H7 (cell line): ENCODE results near the gene POLR1C. TPM values are rescaled to one million over a fixed set of nuclear protein-coding genes. Genes with fewer than 3 reads are reported as not detected.
A peak's percentile ranks its signal among the peaks of the same experiment; 100 is the strongest.

ENCODE experiments used
- DNase-seq: peaks from one replicate; pipeline ENCODE4 v3.0.0; 2012
- H3K27me3 ChIP-seq: 2 replicates; pipeline ENCODE4 v1.6.0; 2011; ENCODE audit warnings: mild to moderate bottlenecking, low read length; ENCODE audit not compliant: control insufficient read depth, insufficient read depth
- H3K36me3 ChIP-seq: replicated peaks from 2 replicates; pipeline ENCODE4 v1.5.1; 2011; ENCODE audit warnings: low read length; ENCODE audit not compliant: control insufficient read depth, insufficient read depth
- H3K4me3 ChIP-seq: 2 replicates; pipeline ENCODE4 v1.5.1; 2011; ENCODE audit warnings: low read depth, mild to moderate bottlenecking, control low read depth, low read length, moderate library complexity; ENCODE audit not compliant: insufficient read depth
- total RNA-seq: library from RNA; depleted of rRNA; stranded (reverse); fragments of >200 nt; shearing (Covaris generic); gene quantifications from 2 replicates; pipeline ENCODE4 v1.2.3, GENCODE V29; 2014

POLR1C gene
- total RNA-seq, 1 experiment from 2014 or later: 40.3 TPM

GRCh38 chr6:43481591-43482236 is 35.2 kb upstream of the POLR1C start:
- DNase-seq: no peak
- H3K27me3 ChIP-seq: no peaks in the 10 kb centered on the region
- H3K36me3 ChIP-seq: peaks cover 1% of the 10 kb centered on the region; the same call in 1 of the 2 replicates
- H3K4me3 ChIP-seq: no peak overlapping the region

- Histone ChIP-seq H3K36me3 (peaks cover 4% of the 10 kb centered on the region), H3K4me3 (no peak overlapping the region), H3K27me3 (no peaks in the 10 kb centered on the region)
- peak; percentile 40 for DNase-seq
Measured at GRCh38 chr6:43488667-43489276, 28.1 kb upstream of the POLR1C start.

GRCh38 chr6:43489277-43490072 is 27.4 kb upstream of the POLR1C start:
- peaks cover 4% of the 10 kb centered on the region for H3K36me3 ChIP-seq
- H3K27me3 ChIP-seq: no peaks in the 10 kb centered on the region
- DNase-seq: peak; percentile 35
- H3K4me3 ChIP-seq: no peak overlapping the region

GRCh38 chr6:43490523-43490939 is 26.4 kb upstream of the POLR1C start:
- Histone ChIP-seq H3K4me3 (no peak overlapping the region), H3K27me3 (no peaks in the 10 kb centered on the region), H3K36me3 (peaks cover 4% of the 10 kb centered on the region)
- DNase-seq: peak; percentile 26

- peaks cover 4% of the 10 kb centered on the region for H3K36me3 ChIP-seq
- DNase-seq: peak; percentile 31
- H3K27me3 ChIP-seq: no peaks in the 10 kb centered on the region
- H3K4me3 ChIP-seq: no peak overlapping the region
Measured at GRCh38 chr6:43491750-43492661, 24.9 kb upstream of the POLR1C start.

- H3K4me3 ChIP-seq: no peak overlapping the region
- peak; percentile 76 for DNase-seq
- peaks cover 4% of the 10 kb centered on the region for H3K36me3 ChIP-seq
- H3K27me3 ChIP-seq: no peaks in the 10 kb centered on the region
Measured at GRCh38 chr6:43492673-43493072, 24.2 kb upstream of the POLR1C start.

- Histone ChIP-seq H3K36me3 (peaks cover 5% of the 10 kb centered on the region), H3K4me3 (no peak overlapping the region), H3K27me3 (no peaks in the 10 kb centered on the region)
- DNase-seq: peak; percentile 30
Measured at GRCh38 chr6:43493230-43493629, 23.7 kb upstream of the POLR1C start.

- DNase-seq: no peak
- Histone ChIP-seq H3K36me3 (peaks cover 8% of the 10 kb centered on the region), H3K4me3 (no peak overlapping the region), H3K27me3 (no peaks in the 10 kb centered on the region)
Measured at GRCh38 chr6:43493833-43494232, 23.1 kb upstream of the POLR1C start.

GRCh38 chr6:43494321-43494720 is 22.6 kb upstream of the POLR1C start:
- H3K27me3 ChIP-seq: no peaks in the 10 kb centered on the region

GRCh38 chr6:43494766-43495165 is 22.1 kb upstream of the POLR1C start:
- Histone ChIP-seq H3K36me3 (peaks cover 12% of the 10 kb centered on the region), H3K4me3 (no peak overlapping the region), H3K27me3 (no peaks in the 10 kb centered on the region)
- peak; percentile 10 for DNase-seq

More at GRCh38 chr6:43494321-43494720, 22.6 kb upstream of the POLR1C start:
- Histone ChIP-seq H3K36me3 (peaks cover 13% of the 10 kb centered on the region), H3K4me3 (no peak overlapping the region)
- DNase-seq: peak; percentile 18

GRCh38 chr6:43495409-43495941 is 21.4 kb upstream of the POLR1C start:
- H3K4me3 ChIP-seq: no peak overlapping the region
- H3K36me3 ChIP-seq: peaks cover 19% of the 10 kb centered on the region
- DNase-seq: peak; percentile 53
- H3K27me3 ChIP-seq: no peaks in the 10 kb centered on the region

- no peak overlapping the region for H3K4me3 ChIP-seq
- H3K27me3 ChIP-seq: no peaks in the 10 kb centered on the region
- DNase-seq: peak; percentile 92
- peaks cover 26% of the 10 kb centered on the region for H3K36me3 ChIP-seq
Measured at GRCh38 chr6:43496370-43497128, 20.3 kb upstream of the POLR1C start.

GRCh38 chr6:43497129-43497396 is 19.8 kb upstream of the POLR1C start:
- H3K4me3 ChIP-seq: no peak overlapping the region
- DNase-seq: no peak
- H3K36me3 ChIP-seq: peaks cover 26% of the 10 kb centered on the region
- H3K27me3 ChIP-seq: no peaks in the 10 kb centered on the region
